Suprapubic skin (tissue), 4 donors: ENCODE results near the gene MED31. TPM values are rescaled to one million over a fixed set of nuclear protein-coding genes. Genes with fewer than 3 reads are reported as not detected.

Experiments
- DNase-seq, 2 donors: peaks; one replicate each; pipeline ENCODE4 v3.0.0-alpha.2; 2019; ENCODE audit warnings: low spot score in 2 of 2
- H3K27ac ChIP-seq: fragments of 200-600 bp; sonication (generic); one replicate; pipeline ENCODE4 v1.5.1; 2019
- H3K27me3 ChIP-seq: fragments of 200-600 bp; sonication (generic); one replicate; pipeline ENCODE4 v1.5.1; 2019
- H3K36me3 ChIP-seq: fragments of 200-600 bp; sonication (generic); one replicate; pipeline ENCODE4 v1.5.1; 2019
- H3K4me1 ChIP-seq: fragments of 200-600 bp; sonication (generic); one replicate; pipeline ENCODE4 v1.5.1; 2019
- H3K4me3 ChIP-seq: fragments of 200-600 bp; sonication (generic); one replicate; pipeline ENCODE4 v1.5.1; 2019; ENCODE audit warnings: mild to moderate bottlenecking
- H3K9me3 ChIP-seq: fragments of 200-600 bp; sonication (generic); one replicate; pipeline ENCODE4 v1.5.1; 2019
- CTCF ChIP-seq, 2 donors: fragments of 200-600 bp in 1 of 2; fragments of 450-650 bp in 1 of 2; sonication (generic) in 1 of 2; IDR thresholded peaks; one replicate each; pipeline ENCODE4 v1.5.1; 2016 to 2019; ENCODE audit warnings: antibody characterized with exemption in 2 of 2, mild to moderate bottlenecking in 1 of 2, moderate library complexity in 1 of 2
- EP300 ChIP-seq: sonication (generic); formaldehyde crosslinking; IDR thresholded peaks from one replicate; pipeline ENCODE4 v1.6.1; 2017; ENCODE audit warnings: antibody characterized with exemption
- POLR2A ChIP-seq, 2 donors: fragments of 450-650 bp; IDR thresholded peaks; one replicate each; pipeline ENCODE4 v1.6.1; 2017; ENCODE audit warnings: antibody characterized with exemption in 2 of 2, mild to moderate bottlenecking in 2 of 2, moderate library complexity in 2 of 2
- POLR2AphosphoS5 ChIP-seq, 3 donors: sonication (generic); formaldehyde crosslinking; IDR thresholded peaks; one replicate each; pipeline ENCODE4 v1.6.1; 2017; ENCODE audit warnings: antibody characterized with exemption in 3 of 3
- WGBS: methylation state at CpG from one replicate; pipeline ENCODE4 v1.1.5; 2018; 5-methylcytosine and 5-hydroxymethylcytosine counted together
- total RNA-seq, 4 donors: library from RNA; depleted of rRNA; stranded (reverse); fragments of >200 nt; gene quantifications; one replicate each; pipeline ENCODE4 v1.1.0, GENCODE V29; 2016

Gene MED31
- total RNA-seq, 4 donors from 2014 or later, result 9.3 to 19.2 (median 12.9) TPM

- WGBS, result 97% methylated on average over 6 of the region's 6 CpGs
- Histone ChIP-seq H3K36me3 (peaks cover 56% of the 10 kb centered on the region), H3K4me3 (no peak overlapping the region), H3K27ac (no peak overlapping the region), H3K27me3 (no peaks in the 10 kb centered on the region), H3K9me3 (no peaks in the 10 kb centered on the region), H3K4me1 (no peaks in the 10 kb centered on the region)
- TF ChIP-seq POLR2A (IDR thresholded peaks at IDR 0.05) (no peak), CTCF (IDR thresholded peaks at IDR 0.05) (no peak), EP300 (no peak), POLR2AphosphoS5 (IDR thresholded peaks at IDR 0.05) (no peak)
- DNase-seq, result no peak
Observed at GRCh38 chr17:6605142-6605541, 46.3 kb downstream of the MED31 start.

- no peak for TF ChIP-seq CTCF (IDR thresholded peaks at IDR 0.05)
- TF ChIP-seq POLR2AphosphoS5 (IDR thresholded peaks at IDR 0.05), result no peak
- 61% methylated on average over 3 of the region's 3 CpGs for WGBS
- H3K36me3 ChIP-seq, result peaks cover 50% of the 10 kb centered on the region
Observed at GRCh38 chr17:6603744-6604325, 47.6 kb downstream of the MED31 start.

GRCh38 chr17:6602141-6602540 lies 49.3 kb downstream of the MED31 start:
- 93% methylated on average over 2 of the region's 2 CpGs for WGBS
- peaks cover 33% of the 10 kb centered on the region for H3K36me3 ChIP-seq
- H3K9me3 ChIP-seq, result no peaks in the 10 kb centered on the region
- no peak overlapping the region for H3K4me3 ChIP-seq
- no peak overlapping the region for H3K27ac ChIP-seq
- H3K27me3 ChIP-seq, result no peaks in the 10 kb centered on the region
- DNase-seq, result no peak
- peaks cover 5% of the 10 kb centered on the region for H3K4me1 ChIP-seq
- TF ChIP-seq CTCF (IDR thresholded peaks at IDR 0.05) (no peak), EP300 (no peak), POLR2A (IDR thresholded peaks at IDR 0.05) (no peak), POLR2AphosphoS5 (IDR thresholded peaks at IDR 0.05) (no peak)

More at GRCh38 chr17:6603744-6604325, 47.6 kb downstream of the MED31 start:
- no peak for DNase-seq
- H3K9me3 ChIP-seq, result no peaks in the 10 kb centered on the region
- H3K27me3 ChIP-seq, result no peaks in the 10 kb centered on the region
- no peak overlapping the region for H3K4me3 ChIP-seq
- H3K27ac ChIP-seq, result no peak overlapping the region
- peaks cover 5% of the 10 kb centered on the region for H3K4me1 ChIP-seq

- no peak for TF ChIP-seq CTCF (IDR thresholded peaks at IDR 0.05)
- no peak for TF ChIP-seq POLR2A (IDR thresholded peaks at IDR 0.05)
- no peak for TF ChIP-seq EP300
- no peak for TF ChIP-seq POLR2AphosphoS5 (IDR thresholded peaks at IDR 0.05)
- DNase-seq, result no peak
- Histone ChIP-seq H3K4me1 (peaks cover 5% of the 10 kb centered on the region), H3K27me3 (no peaks in the 10 kb centered on the region), H3K27ac (no peak overlapping the region), H3K9me3 (no peaks in the 10 kb centered on the region), H3K4me3 (no peak overlapping the region), H3K36me3 (peaks cover 37% of the 10 kb centered on the region)
Observed at GRCh38 chr17:6599364-6599763, 52.0 kb downstream of the MED31 start.

GRCh38 chr17:6597727-6598126 lies 53.7 kb downstream of the MED31 start:
- no peak for TF ChIP-seq POLR2AphosphoS5 (IDR thresholded peaks at IDR 0.05)
- TF ChIP-seq EP300, result no peak
- no peak for TF ChIP-seq POLR2A (IDR thresholded peaks at IDR 0.05)
- no peak for TF ChIP-seq CTCF (IDR thresholded peaks at IDR 0.05)
- 78% methylated on average over 1 of the region's 1 CpG for WGBS
- H3K36me3 ChIP-seq, result peaks cover 51% of the 10 kb centered on the region
- no peaks in the 10 kb centered on the region for H3K27me3 ChIP-seq
- DNase-seq, result no peak
- H3K27ac ChIP-seq, result no peak overlapping the region
- no peak overlapping the region for H3K4me3 ChIP-seq
- peaks cover 5% of the 10 kb centered on the region for H3K4me1 ChIP-seq
- no peaks in the 10 kb centered on the region for H3K9me3 ChIP-seq
